Spinal cord (tissue), 10 donors: ENCODE data around the gene CABP7. TPM values are rescaled to one million over a fixed set of nuclear protein-coding genes. Genes with fewer than 3 reads are reported as not detected.

ENCODE experiments used
- DNase-seq, 6 donors: peaks; one replicate each; pipeline versions ENCODE4 v3.0.0 to v3.0.0-alpha.2; 2013 to 2015; ENCODE audit warnings: low spot score in 6 of 6, low read depth in 4 of 6
- H3K27ac ChIP-seq: one replicate; pipeline ENCODE4 v1.5.1; 2013; ENCODE audit warnings: low read depth, low read length, control low read depth
- H3K27me3 ChIP-seq: one replicate; pipeline ENCODE4 v1.6.1; 2013; ENCODE audit warnings: low read length; ENCODE audit not compliant: control insufficient read depth, insufficient read depth
- H3K36me3 ChIP-seq: one replicate; pipeline ENCODE4 v1.6.1; 2013; ENCODE audit warnings: low read length; ENCODE audit not compliant: control insufficient read depth, insufficient read depth
- H3K4me1 ChIP-seq: one replicate; pipeline ENCODE4 v1.6.1; 2013; ENCODE audit warnings: low read length; ENCODE audit not compliant: control insufficient read depth, insufficient read depth
- H3K4me3 ChIP-seq: one replicate; pipeline ENCODE4 v1.5.1; 2013; ENCODE audit warnings: low read depth, low read length, control low read depth
- H3K9me3 ChIP-seq: one replicate; pipeline ENCODE4 v1.6.1; 2013; ENCODE audit warnings: low read length; ENCODE audit not compliant: control insufficient read depth, insufficient read depth
- WGBS: methylation state at CpG from one replicate; pipeline ENCODE4 v1.1.5; 2013; ENCODE audit warnings: missing lambda C conversion rate; ENCODE audit not compliant: insufficient coverage; 5-methylcytosine and 5-hydroxymethylcytosine counted together
- polyA plus RNA-seq, 2 donors: library from polyadenylated mRNA; unstranded; fragments of 120-200 nt; gene quantifications; one replicate each; pipeline ENCODE4 v1.2.1, GENCODE V29; 2013; ENCODE audit not compliant: insufficient read length in 2 of 2
- total RNA-seq, 2 donors: library from RNA; depleted of rRNA in 1 of 2; stranded (reverse); fragments of 120-200 nt in 1 of 2; fragments of >200 nt in 1 of 2; gene quantifications; one replicate each; pipeline versions ENCODE4 v1.2.3 to v1.2.4, GENCODE V29; 2013 to 2014
- donor health status: healthy.

Gene CABP7
- total and polyA plus RNA-seq, 4 donors = 8.2 to 34.9 (median 25.0) TPM

GRCh38 chr22:29718949-29719898 lies 579 bp upstream of the CABP7 start:
- Histone ChIP-seq H3K9me3 (no peaks in the 10 kb centered on the region), H3K4me1 (peaks cover 67% of the 10 kb centered on the region), H3K4me3 (no peak overlapping the region), H3K36me3 (peaks cover 11% of the 10 kb centered on the region), H3K27me3 (peaks cover 11% of the 10 kb centered on the region), H3K27ac (no peak overlapping the region)
- WGBS = 66% methylated on average over 13 of the region's 24 CpGs
- DNase-seq = no peak

- H3K9me3 ChIP-seq = no peaks in the 10 kb centered on the region
- peaks cover 11% of the 10 kb centered on the region for H3K27me3 ChIP-seq
- H3K4me1 ChIP-seq = peaks cover 63% of the 10 kb centered on the region
- no peak overlapping the region for H3K4me3 ChIP-seq
- under 1% methylated on average over 47 of the region's 53 CpGs for WGBS
- no peak for DNase-seq
- peaks cover 11% of the 10 kb centered on the region for H3K36me3 ChIP-seq
- H3K27ac ChIP-seq = no peak overlapping the region
These were observed 1.1 kb downstream of the CABP7 start for GRCh38 chr22:29720811-29721323.

GRCh38 chr22:29722151-29722550 lies 2.3 kb downstream of the CABP7 start:
- Histone ChIP-seq H3K4me3 (no peak overlapping the region), H3K27ac (no peak overlapping the region), H3K27me3 (peaks cover 11% of the 10 kb centered on the region), H3K36me3 (peaks cover 11% of the 10 kb centered on the region), H3K4me1 (peaks cover 63% of the 10 kb centered on the region), H3K9me3 (no peaks in the 10 kb centered on the region)
- DNase-seq = no peak
- 72% methylated on average over 6 of the region's 7 CpGs for WGBS

GRCh38 chr22:29722587-29722986 lies 2.8 kb downstream of the CABP7 start:
- peaks cover 11% of the 10 kb centered on the region for H3K36me3 ChIP-seq
- H3K9me3 ChIP-seq = no peaks in the 10 kb centered on the region
- DNase-seq = no peak
- 50% methylated on average over 14 of the region's 16 CpGs for WGBS
- peaks cover 11% of the 10 kb centered on the region for H3K27me3 ChIP-seq
- H3K27ac ChIP-seq = no peak overlapping the region
- H3K4me3 ChIP-seq = no peak overlapping the region
- H3K4me1 ChIP-seq = peaks cover 62% of the 10 kb centered on the region

GRCh38 chr22:29723766-29724165 lies 4.0 kb downstream of the CABP7 start:
- Histone ChIP-seq H3K4me3 (no peak overlapping the region), H3K4me1 (peaks cover 62% of the 10 kb centered on the region), H3K27me3 (peaks cover 11% of the 10 kb centered on the region), H3K36me3 (peaks cover 13% of the 10 kb centered on the region), H3K9me3 (no peaks in the 10 kb centered on the region), H3K27ac (no peak overlapping the region)
- DNase-seq = no peak
- 97% methylated on average over 10 of the region's 10 CpGs for WGBS

GRCh38 chr22:29724843-29725242 lies 5.0 kb downstream of the CABP7 start:
- Histone ChIP-seq H3K36me3 (peaks cover 23% of the 10 kb centered on the region), H3K4me1 (peaks cover 53% of the 10 kb centered on the region), H3K27me3 (peaks cover 2% of the 10 kb centered on the region), H3K9me3 (no peaks in the 10 kb centered on the region), H3K4me3 (no peak overlapping the region), H3K27ac (no peak overlapping the region)
- DNase-seq = no peak
- 68% methylated on average over 3 of the region's 8 CpGs for WGBS

GRCh38 chr22:29726106-29726505 lies 6.3 kb downstream of the CABP7 start:
- no peak overlapping the region for H3K4me3 ChIP-seq
- no peaks in the 10 kb centered on the region for H3K9me3 ChIP-seq
- peaks cover 36% of the 10 kb centered on the region for H3K36me3 ChIP-seq
- no peak overlapping the region for H3K27ac ChIP-seq
- H3K27me3 ChIP-seq = peaks cover 2% of the 10 kb centered on the region
- H3K4me1 ChIP-seq = peaks cover 51% of the 10 kb centered on the region
- DNase-seq = no peak
- 74% methylated on average over 7 of the region's 7 CpGs for WGBS

GRCh38 chr22:29726512-29727130 lies 6.8 kb downstream of the CABP7 start:
- H3K27me3 ChIP-seq = no peaks in the 10 kb centered on the region
- no peak overlapping the region for H3K4me3 ChIP-seq
- peaks cover 46% of the 10 kb centered on the region for H3K4me1 ChIP-seq
- no peaks in the 10 kb centered on the region for H3K9me3 ChIP-seq
- H3K36me3 ChIP-seq = peaks cover 40% of the 10 kb centered on the region
- no peak for DNase-seq
- H3K27ac ChIP-seq = no peak overlapping the region
- 40% methylated on average over 10 of the region's 15 CpGs for WGBS

GRCh38 chr22:29727131-29727523 lies 7.3 kb downstream of the CABP7 start:
- Histone ChIP-seq H3K4me1 (peaks cover 41% of the 10 kb centered on the region), H3K4me3 (no peak overlapping the region), H3K27me3 (no peaks in the 10 kb centered on the region), H3K27ac (no peak overlapping the region), H3K9me3 (no peaks in the 10 kb centered on the region), H3K36me3 (peaks cover 41% of the 10 kb centered on the region)
- peak in 2 of 6 donors; percentile 57 to 69 for DNase-seq
- WGBS = 6% methylated on average over 15 of the region's 17 CpGs
